H1 (cell line): ENCODE results near the gene PTGES2. TPM values are rescaled to one million over a fixed set of nuclear protein-coding genes. Genes with fewer than 3 reads are reported as not detected.
"Not testable (repeated sequence)": the region's sequence is repeated elsewhere in the genome, so short reads cannot be mapped to it uniquely, and the experiment has no call there.

ENCODE experiments used
- CTCF ChIA-PET: fragments of 300-600 bp; sonication (Branson Sonifier 250); formaldehyde crosslinking; loops from one replicate; lab custom pipeline; 2021; ENCODE audit not compliant: partially characterized antibody; lab: Charles Lee
- POLR2A ChIA-PET: fragments of 300-600 bp; sonication (Branson Sonifier 250); formaldehyde crosslinking; loops from one replicate; lab custom pipeline; 2021; ENCODE audit warnings: inconsistent platforms; ENCODE audit not compliant: partially characterized antibody; lab: Charles Lee
- DNase-seq, 2 experiments: peaks; one replicate each; pipeline versions ENCODE4 v3.0.0 to v3.0.0-alpha.2; 2010 to 2022; ENCODE audit warnings: low spot score in 2 of 2, low read depth in 1 of 2, mixed read lengths in 1 of 2
- FAIRE-seq: peaks from 2 replicates; lab custom pipeline; 2011; peaks lifted over from hg19 to GRCh38; lab: Jason Lieb, UNC
- H2AFZ ChIP-seq: 2 replicates; pipeline ENCODE4 v1.8.1; 2012; ENCODE audit warnings: low read length, inconsistent platforms
- H2AK5ac ChIP-seq: 2 replicates; pipeline ENCODE4 v1.6.1; 2013; ENCODE audit warnings: low read depth, low read length
- H2BK120ac ChIP-seq: replicated peaks from 2 replicates; pipeline ENCODE3; 2013; ENCODE audit warnings: low read depth, low read length, inconsistent platforms
- H2BK12ac ChIP-seq: 2 replicates; pipeline ENCODE4 v1.6.1; 2013; ENCODE audit warnings: low read depth, low read length
- H2BK15ac ChIP-seq: 2 replicates; pipeline ENCODE4 v1.6.1; 2013; ENCODE audit warnings: low read length
- H2BK20ac ChIP-seq: 2 replicates; pipeline ENCODE4 v1.6.1; 2013; ENCODE audit warnings: low read length
- H2BK5ac ChIP-seq: 2 replicates; pipeline ENCODE4 v1.6.1; 2013; ENCODE audit warnings: low read depth, low read length
- H3K14ac ChIP-seq: 2 replicates; pipeline ENCODE4 v1.6.1; 2013; ENCODE audit warnings: inconsistent platforms; ENCODE audit not compliant: insufficient read length
- H3K18ac ChIP-seq: 2 replicates; pipeline ENCODE4 v1.6.1; 2013; ENCODE audit warnings: low read length; ENCODE audit errors: extremely low read depth
- H3K23ac ChIP-seq: 2 replicates; pipeline ENCODE4 v1.6.1; 2013; ENCODE audit warnings: inconsistent platforms; ENCODE audit not compliant: insufficient read length
- H3K23me2 ChIP-seq: 2 replicates; pipeline ENCODE4 v1.6.1; 2013; ENCODE audit warnings: low read depth, low read length
- H3K27ac ChIP-seq: 2 replicates; pipeline ENCODE4 v1.6.1; 2011; ENCODE audit warnings: low read depth, low read length, inconsistent platforms
- H3K27me3 ChIP-seq, 4 experiments: replicated peaks in 1 of 4; 1 replicate in 1 of 4; 2 replicates in 3 of 4; pipeline versions ENCODE4 v1.6.1 to v1.8.1; 2011 to 2013; ENCODE audit warnings: low read length in 3 of 4, mild to moderate bottlenecking in 3 of 4, inconsistent platforms in 2 of 4, mixed read lengths in 2 of 4, moderate library complexity in 1 of 4; ENCODE audit not compliant: control insufficient read depth in 3 of 4, insufficient read depth in 3 of 4; ENCODE audit errors: extremely low read depth in 1 of 4
- H3K36me3 ChIP-seq, 4 experiments: 2 replicates each; pipeline versions ENCODE4 v1.6.1 to v1.8.1; 2011 to 2013; ENCODE audit warnings: mild to moderate bottlenecking in 4 of 4, low read length in 3 of 4, moderate library complexity in 2 of 4, control low read depth in 1 of 4, inconsistent platforms in 1 of 4; ENCODE audit not compliant: insufficient read depth in 4 of 4, control insufficient read depth in 2 of 4
- H3K4ac ChIP-seq: replicated peaks from 2 replicates; pipeline ENCODE3; 2013; ENCODE audit warnings: low read length, low read depth, mixed read lengths, inconsistent platforms; ENCODE audit not compliant: insufficient read length
- H3K4me1 ChIP-seq, 4 experiments: replicated peaks in 1 of 4; 1 replicate in 1 of 4; 2 replicates in 3 of 4; pipeline versions ENCODE4 v1.6.1 to v1.8.1; 2011 to 2013; ENCODE audit warnings: low read length in 3 of 4, inconsistent platforms in 2 of 4, mixed read lengths in 1 of 4; ENCODE audit not compliant: insufficient read depth in 4 of 4, control insufficient read depth in 3 of 4
- H3K4me2 ChIP-seq, 2 experiments: 2 replicates each; pipeline versions ENCODE4 v1.6.1 to v1.8.1; 2011 to 2013; ENCODE audit warnings: low read depth in 2 of 2, low read length in 2 of 2, control low read depth in 1 of 2, inconsistent platforms in 1 of 2, mild to moderate bottlenecking in 1 of 2; ENCODE audit not compliant: insufficient read depth in 1 of 2
- H3K4me3 ChIP-seq, 4 experiments: fragments of 200-600, 300-600 bp in 1 of 4; sonication (generic), shearing (Covaris generic), sonication (Bioruptor Twin) in 1 of 4; 2 replicates each; pipeline versions ENCODE4 v1.5.1 to v1.8.1; 2011 to 2016; ENCODE audit warnings: low read length in 4 of 4, low read depth in 3 of 4, control low read depth in 2 of 4, inconsistent platforms in 2 of 4, mild to moderate bottlenecking in 2 of 4, mixed read lengths in 1 of 4, moderate library complexity in 1 of 4; ENCODE audit not compliant: insufficient read depth in 2 of 4; ENCODE audit errors: extremely low read depth in 1 of 4
- H3K56ac ChIP-seq: replicated peaks from 2 replicates; pipeline ENCODE3; 2013; ENCODE audit warnings: low read depth, mild to moderate bottlenecking, mixed read lengths, low read length, inconsistent platforms; ENCODE audit not compliant: insufficient read length
- H3K79me1 ChIP-seq: 2 replicates; pipeline ENCODE4 v1.6.1; 2013; ENCODE audit warnings: low read depth, low read length, control low read depth
- H3K79me2 ChIP-seq, 2 experiments: 2 replicates each; pipeline versions ENCODE4 v1.6.1 to v1.8.1; 2012 to 2013; ENCODE audit warnings: low read length in 2 of 2, mild to moderate bottlenecking in 2 of 2, inconsistent platforms in 1 of 2; ENCODE audit not compliant: insufficient read depth in 2 of 2, control insufficient read depth in 1 of 2
- H3K9ac ChIP-seq, 4 experiments: replicated peaks in 1 of 4; 1 replicate in 1 of 4; 2 replicates in 3 of 4; pipeline versions ENCODE4 v1.6.1 to v1.8.1; 2011 to 2013; ENCODE audit warnings: low read depth in 3 of 4, low read length in 3 of 4, control low read depth in 2 of 4, mild to moderate bottlenecking in 2 of 4, moderate library complexity in 2 of 4, inconsistent platforms in 1 of 4; ENCODE audit errors: extremely low read depth in 1 of 4
- H3K9me3 ChIP-seq, 2 experiments: 2 replicates each; pipeline versions ENCODE4 v1.6.1 to v1.8.1; 2012 to 2013; ENCODE audit warnings: mild to moderate bottlenecking in 2 of 2, moderate library complexity in 2 of 2, control low read depth in 1 of 2, inconsistent platforms in 1 of 2, low read depth in 1 of 2, low read length in 1 of 2, mixed read lengths in 1 of 2; ENCODE audit not compliant: insufficient read depth in 2 of 2
- H4K20me1 ChIP-seq, 2 experiments: replicated peaks in 1 of 2; 2 replicates each; pipeline versions ENCODE3 to v1.8.1; 2011 to 2013; ENCODE audit warnings: inconsistent platforms in 2 of 2, low read length in 2 of 2, mild to moderate bottlenecking in 1 of 2; ENCODE audit not compliant: insufficient read depth in 2 of 2, control insufficient read depth in 1 of 2
- H4K5ac ChIP-seq: 2 replicates; pipeline ENCODE4 v1.6.1; 2013; ENCODE audit warnings: low read length, low read depth, mixed read lengths, inconsistent platforms; ENCODE audit not compliant: insufficient read length
- H4K8ac ChIP-seq: 2 replicates; pipeline ENCODE4 v1.8.0; 2013; ENCODE audit warnings: mild to moderate bottlenecking, moderate library complexity, low read length, inconsistent platforms; ENCODE audit not compliant: insufficient read depth; ENCODE audit errors: extremely low read depth
- H4K91ac ChIP-seq: replicated peaks from 2 replicates; pipeline ENCODE3; 2013; ENCODE audit warnings: low read length, mixed read lengths, inconsistent platforms; ENCODE audit not compliant: insufficient read length
- WGBS, 2 experiments: shearing (Covaris generic) in 1 of 2; methylation state at CpG; one replicate each; pipeline versions ENCODE4 v1.1.6 to v1.1.7; 2013 to 2015; ENCODE audit warnings: low lambda C conversion rate in 2 of 2, mixed read lengths in 2 of 2, inconsistent platforms in 1 of 2, low coverage in 1 of 2, missing lambda C conversion rate in 1 of 2; ENCODE audit not compliant: insufficient replicate concordance in 2 of 2, insufficient coverage in 1 of 2, insufficient read length in 1 of 2; ENCODE audit errors: extremely low coverage in 1 of 2, missing lambda C conversion rate in 1 of 2; 5-methylcytosine and 5-hydroxymethylcytosine counted together
- polyA plus RNA-seq, 7 experiments: library from polyadenylated mRNA; depleted of rRNA in 3 of 7; stranded (reverse) in 5 of 7; unstranded in 2 of 7; fragments of >200 nt in 5 of 7; fragments of 200-250 nt in 2 of 7; gene quantifications; 1 replicate in 5 of 7; 2 replicates in 1 of 7; 4 replicates in 1 of 7; pipeline versions ENCODE4 v1.2.1 to v1.2.3, GENCODE V29; 2011 to 2013; ENCODE audit warnings: missing spikeins in 2 of 7, mixed read lengths in 2 of 7
- total RNA-seq: library from RNA; stranded (reverse); fragmentation: NEBNext Ultra II Directional; extraction: Animal tissue kit (Norgen Biotek cat#: 25700); gene quantifications from 2 replicates; pipeline ENCODE4 v1.2.1, GENCODE V29; 2021

The PTGES2 gene
- total and polyA plus RNA-seq, 2 of the 8 experiments (the other 6 are each of a cell fraction or from before 2014, with no cell fraction given): 80.7 to 81.2 TPM

DNA sequence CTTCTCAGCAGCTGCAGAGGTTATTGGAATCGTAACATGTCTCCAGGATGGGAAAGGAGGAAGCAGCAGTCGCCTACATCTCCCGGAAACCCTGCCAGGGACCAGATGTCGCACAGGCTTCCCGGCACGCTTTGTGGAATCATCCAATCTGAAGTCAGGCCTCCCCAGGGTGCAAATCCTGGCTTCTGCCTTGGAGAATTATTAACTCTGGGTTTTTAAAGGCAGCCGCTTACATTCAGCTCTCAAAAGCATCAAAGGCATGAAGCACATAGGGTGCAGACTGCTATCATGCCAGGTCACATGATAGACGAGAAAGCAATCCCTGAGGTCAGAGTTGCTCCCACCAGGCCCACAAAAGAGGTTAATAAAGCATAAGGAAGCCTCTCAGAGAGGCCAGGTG lies 4.6 kb upstream of the PTGES2 start:
- not testable (repeated sequence) for H2BK5ac ChIP-seq, H3K27ac ChIP-seq

GRCh38 chr9:128131346-128131745 lies 3.8 kb upstream of the PTGES2 start:
- H3K9me3 ChIP-seq, DNase-seq, POLR2A ChIA-PET, H3K14ac ChIP-seq, H3K23me2 ChIP-seq, H3K4ac ChIP-seq, H4K5ac ChIP-seq, H2BK120ac ChIP-seq, FAIRE-seq, H3K79me2 ChIP-seq, H3K56ac ChIP-seq, H2BK5ac ChIP-seq, H2BK15ac ChIP-seq, H3K4me3 ChIP-seq, H3K79me1 ChIP-seq, H3K36me3 ChIP-seq, H3K27ac ChIP-seq, H3K27me3 ChIP-seq, H4K20me1 ChIP-seq, H4K91ac ChIP-seq, H2BK12ac ChIP-seq, H2BK20ac ChIP-seq, H2AFZ ChIP-seq, H3K4me1 ChIP-seq, H4K8ac ChIP-seq, H3K4me2 ChIP-seq, H3K18ac ChIP-seq, H2AK5ac ChIP-seq, H3K23ac ChIP-seq, H3K9ac ChIP-seq: not testable (repeated sequence)
- 89% methylated on average over 8 of the region's 8 CpGs; no CpG with 5 or more reads in 1 of the 2 experiments for WGBS, 2 experiments
- CTCF ChIA-PET: interaction anchor here (0.6 to 9.9 kb wide), 5 partner anchors 12 to 188 kb away, joined by 3 to 74 read pairs (median 3); partner anchors contain the start of gene LCN2

More for the DNA sequence above, 4.6 kb upstream of the PTGES2 start:
- H3K9me3 ChIP-seq, H2AFZ ChIP-seq, FAIRE-seq, H4K91ac ChIP-seq, H3K4ac ChIP-seq, POLR2A ChIA-PET, H3K27me3 ChIP-seq, H4K5ac ChIP-seq, H3K36me3 ChIP-seq, H3K23ac ChIP-seq, H3K4me3 ChIP-seq, H3K9ac ChIP-seq, H2BK12ac ChIP-seq, H3K79me2 ChIP-seq, H4K8ac ChIP-seq, H3K4me2 ChIP-seq, H2BK20ac ChIP-seq, H3K4me1 ChIP-seq, DNase-seq, H2BK120ac ChIP-seq, H2BK15ac ChIP-seq, H4K20me1 ChIP-seq, H3K14ac ChIP-seq, H2AK5ac ChIP-seq, H3K56ac ChIP-seq, H3K18ac ChIP-seq, H3K79me1 ChIP-seq, H3K23me2 ChIP-seq: not testable (repeated sequence)
- 92% methylated on average over 8 of the region's 8 CpGs; no CpG with 5 or more reads in 1 of the 2 experiments for WGBS, 2 experiments
- CTCF ChIA-PET: interaction anchor here (0.9 to 9.9 kb wide), 4 partner anchors 11 to 189 kb away, joined by 3 to 74 read pairs (median 6); partner anchors contain the start of gene LCN2
